ENCODE data around the gene PRKAG2.

DNA sequence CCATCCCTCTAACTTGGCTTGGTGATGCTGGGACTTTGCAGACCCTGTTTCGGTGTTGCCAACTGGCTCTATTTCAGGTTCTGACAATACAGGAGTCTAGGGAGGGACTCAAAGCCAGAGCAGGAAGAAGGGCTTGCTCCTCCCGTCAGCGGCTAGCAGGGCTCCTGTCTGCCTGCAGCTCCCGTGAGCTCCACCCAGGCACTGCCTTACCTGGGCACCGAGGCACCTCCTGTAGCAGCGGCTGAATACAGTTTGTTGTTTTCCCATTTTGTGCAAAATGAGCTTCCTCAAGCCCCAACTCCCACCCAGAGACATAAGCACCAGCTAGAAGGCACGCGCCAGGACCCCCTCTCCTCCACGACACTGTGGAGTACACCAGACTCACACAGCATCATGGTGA lies 287.9 kb downstream of the PRKAG2 start:
- no peak for TF ChIP-seq TAF1 (IDR thresholded peaks at IDR 0.05; ENCODE audit: low read depth)
- TF ChIP-seq, protein P1, sequence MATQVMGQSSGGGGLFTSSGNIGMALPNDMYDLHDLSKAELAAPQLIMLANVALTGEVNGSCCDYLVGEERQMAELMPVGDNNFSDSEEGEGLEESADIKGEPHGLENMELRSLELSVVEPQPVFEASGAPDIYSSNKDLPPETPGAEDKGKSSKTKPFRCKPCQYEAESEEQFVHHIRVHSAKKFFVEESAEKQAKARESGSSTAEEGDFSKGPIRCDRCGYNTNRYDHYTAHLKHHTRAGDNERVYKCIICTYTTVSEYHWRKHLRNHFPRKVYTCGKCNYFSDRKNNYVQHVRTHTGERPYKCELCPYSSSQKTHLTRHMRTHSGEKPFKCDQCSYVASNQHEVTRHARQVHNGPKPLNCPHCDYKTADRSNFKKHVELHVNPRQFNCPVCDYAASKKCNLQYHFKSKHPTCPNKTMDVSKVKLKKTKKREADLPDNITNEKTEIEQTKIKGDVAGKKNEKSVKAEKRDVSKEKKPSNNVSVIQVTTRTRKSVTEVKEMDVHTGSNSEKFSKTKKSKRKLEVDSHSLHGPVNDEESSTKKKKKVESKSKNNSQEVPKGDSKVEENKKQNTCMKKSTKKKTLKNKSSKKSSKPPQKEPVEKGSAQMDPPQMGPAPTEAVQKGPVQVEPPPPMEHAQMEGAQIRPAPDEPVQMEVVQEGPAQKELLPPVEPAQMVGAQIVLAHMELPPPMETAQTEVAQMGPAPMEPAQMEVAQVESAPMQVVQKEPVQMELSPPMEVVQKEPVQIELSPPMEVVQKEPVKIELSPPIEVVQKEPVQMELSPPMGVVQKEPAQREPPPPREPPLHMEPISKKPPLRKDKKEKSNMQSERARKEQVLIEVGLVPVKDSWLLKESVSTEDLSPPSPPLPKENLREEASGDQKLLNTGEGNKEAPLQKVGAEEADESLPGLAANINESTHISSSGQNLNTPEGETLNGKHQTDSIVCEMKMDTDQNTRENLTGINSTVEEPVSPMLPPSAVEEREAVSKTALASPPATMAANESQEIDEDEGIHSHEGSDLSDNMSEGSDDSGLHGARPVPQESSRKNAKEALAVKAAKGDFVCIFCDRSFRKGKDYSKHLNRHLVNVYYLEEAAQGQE (IDR thresholded peaks at IDR 0.05; ENCODE audit: low read depth), result no peak
- TF ChIP-seq, protein P2, sequence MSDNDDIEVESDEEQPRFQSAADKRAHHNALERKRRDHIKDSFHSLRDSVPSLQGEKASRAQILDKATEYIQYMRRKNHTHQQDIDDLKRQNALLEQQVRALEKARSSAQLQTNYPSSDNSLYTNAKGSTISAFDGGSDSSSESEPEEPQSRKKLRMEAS (IDR thresholded peaks at IDR 0.05), result no peak
- TF ChIP-seq TCF12 (IDR thresholded peaks at IDR 0.05; ENCODE audit: low read depth), result no peak
- TF ChIP-seq YY1 (IDR thresholded peaks at IDR 0.05; ENCODE audit: low read depth), result no peak
- TF ChIP-seq EP300 (IDR thresholded peaks at IDR 0.05; ENCODE audit: borderline replicate concordance), result no peak
